HG02870 (cell line): ENCODE results near the gene TMEM123.

Experiments used
- ATAC-seq: cut with Tn5 transposase; IDR thresholded peaks from one replicate; pipeline ENCODE4 v1.9.1; 2021; ENCODE audit warnings: mild to moderate bottlenecking, moderate library complexity; ENCODE audit not compliant: unreplicated experiment

Gene TMEM123

DNA sequence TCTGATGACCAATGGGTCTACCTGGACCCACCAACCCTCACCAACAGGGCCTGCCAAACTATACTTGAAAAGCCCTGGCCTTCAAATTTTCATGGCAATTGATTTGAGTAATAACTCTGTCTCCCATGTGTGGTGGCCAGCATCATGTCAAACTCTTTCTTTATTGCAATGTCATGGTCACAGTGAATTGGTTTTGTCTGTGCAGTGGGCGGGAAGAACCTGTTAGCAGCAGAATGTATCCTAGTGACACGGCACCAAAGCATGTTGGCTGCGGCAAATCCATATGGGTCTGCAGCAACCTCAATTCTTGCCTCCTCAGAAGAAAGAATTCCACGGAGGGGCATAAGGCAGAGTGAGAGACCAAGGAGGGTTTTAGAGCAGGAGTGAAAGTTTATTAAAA is 19.6 kb upstream of the TMEM123 start:
- ATAC-seq: no peak

DNA sequence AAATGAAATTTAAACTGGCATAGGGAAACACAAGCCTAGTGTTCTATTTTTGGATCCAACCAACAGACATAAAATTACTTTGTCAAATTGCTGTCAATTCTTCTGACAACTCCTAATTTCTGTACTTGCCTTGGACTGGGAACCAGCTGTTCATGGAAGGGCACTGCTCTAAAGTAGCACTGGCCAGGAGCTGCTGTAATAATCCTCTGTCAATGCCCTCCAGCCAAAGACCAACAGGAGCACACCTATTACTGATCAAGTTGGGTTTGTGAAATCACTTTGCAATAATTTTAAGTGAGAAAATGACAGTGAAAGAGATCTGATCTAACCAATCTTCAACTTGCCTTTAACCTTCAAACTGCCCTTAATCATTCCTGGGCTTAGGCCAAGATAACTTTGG is 18.9 kb upstream of the TMEM123 start:
- ATAC-seq: no peak

GRCh38 chr11:102470251-102470650 is 17.7 kb upstream of the TMEM123 start:
- no peak for ATAC-seq

DNA sequence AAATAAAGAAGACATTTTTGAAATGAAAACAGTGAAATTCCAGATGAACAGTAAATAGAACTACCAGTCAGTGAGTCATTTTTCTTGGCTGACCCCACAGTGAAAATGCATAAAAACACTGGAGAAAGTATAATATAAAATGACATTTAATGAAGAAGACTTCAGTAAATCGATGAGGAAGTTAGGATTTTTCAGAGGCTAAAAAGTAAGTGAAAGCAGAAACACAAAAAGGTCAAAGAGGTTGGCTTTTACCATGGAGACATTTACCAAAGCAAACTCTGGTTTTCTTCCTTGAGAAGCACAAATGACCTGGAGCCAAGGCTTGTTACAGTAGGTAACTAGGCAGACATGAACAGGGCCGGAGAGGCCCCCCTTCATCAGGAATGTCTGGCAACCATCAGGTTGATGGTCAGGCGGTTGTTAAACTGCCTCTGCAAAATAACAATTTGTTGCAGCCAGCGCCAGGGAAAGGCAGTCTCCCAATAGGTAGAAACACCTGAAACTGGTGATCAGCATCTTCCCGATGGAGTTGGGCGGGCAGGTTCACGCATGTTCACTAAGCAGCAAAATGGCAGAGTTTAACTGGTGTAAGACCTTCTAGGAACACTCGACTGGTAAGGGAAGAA is 16.7 kb upstream of the TMEM123 start:
- ATAC-seq: no peak

DNA sequence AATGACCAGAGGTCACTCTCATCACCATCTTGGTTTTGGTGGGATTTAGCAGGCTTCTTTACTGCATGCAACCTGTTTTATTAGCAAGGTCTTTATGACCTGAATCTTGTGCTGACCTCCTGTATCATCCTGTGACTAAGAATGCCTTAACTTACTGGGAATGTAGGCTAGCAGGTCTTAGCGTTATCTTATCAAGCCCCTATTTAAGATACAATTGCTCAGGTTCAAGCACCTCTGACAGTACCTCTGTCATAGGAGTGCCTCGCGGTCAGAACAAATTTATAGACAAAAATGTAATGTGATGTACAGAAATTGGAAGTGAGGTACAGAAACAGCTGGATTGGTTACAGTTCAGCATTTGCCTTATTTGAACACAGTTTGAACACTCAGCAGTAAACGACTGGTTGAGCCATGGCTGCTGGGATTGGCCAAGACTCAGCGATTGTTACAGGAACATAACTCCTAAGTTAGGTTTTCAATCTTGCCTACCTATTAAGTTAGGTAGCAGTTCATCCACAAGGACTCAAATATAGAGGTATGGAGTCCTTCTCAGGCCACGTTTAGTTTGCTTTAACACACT is 16.1 kb upstream of the TMEM123 start:
- no peak for ATAC-seq

DNA sequence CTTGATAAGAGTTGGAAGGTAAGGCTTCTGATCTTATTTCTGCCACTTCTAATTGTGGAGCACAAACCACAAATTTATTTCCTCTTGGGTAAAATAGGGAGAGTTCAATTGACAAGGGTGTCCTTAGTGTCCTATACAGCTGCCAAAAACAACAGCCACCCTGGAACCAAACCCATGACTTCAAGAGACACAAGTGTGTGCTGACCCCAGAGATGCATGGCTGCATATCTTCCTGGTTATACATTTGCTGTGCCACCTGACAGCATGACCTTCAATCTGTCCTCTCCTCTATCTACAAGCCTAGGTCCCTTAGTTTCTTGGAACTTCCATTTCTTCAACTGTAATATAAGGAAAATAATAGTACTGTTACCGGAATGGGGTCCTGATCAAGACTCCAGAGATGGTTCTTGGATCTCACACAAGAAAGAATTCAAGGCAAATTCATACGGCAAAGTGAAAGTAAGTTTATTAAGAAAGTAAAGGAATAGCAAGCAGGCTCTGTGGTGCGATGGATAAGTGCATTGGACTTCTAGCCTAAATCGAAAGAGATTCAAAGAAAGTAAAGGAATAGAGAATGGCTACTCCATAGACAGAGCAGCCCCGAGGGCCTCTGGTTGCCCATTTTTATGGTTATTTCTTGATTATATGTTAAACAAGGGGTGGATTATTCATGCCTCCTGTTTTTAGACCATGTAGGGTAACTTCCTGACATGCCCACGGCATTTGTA is 15.5 kb upstream of the TMEM123 start:
- no peak for ATAC-seq

GRCh38 chr11:102467080-102467708 is 14.6 kb upstream of the TMEM123 start:
- no peak for ATAC-seq

DNA sequence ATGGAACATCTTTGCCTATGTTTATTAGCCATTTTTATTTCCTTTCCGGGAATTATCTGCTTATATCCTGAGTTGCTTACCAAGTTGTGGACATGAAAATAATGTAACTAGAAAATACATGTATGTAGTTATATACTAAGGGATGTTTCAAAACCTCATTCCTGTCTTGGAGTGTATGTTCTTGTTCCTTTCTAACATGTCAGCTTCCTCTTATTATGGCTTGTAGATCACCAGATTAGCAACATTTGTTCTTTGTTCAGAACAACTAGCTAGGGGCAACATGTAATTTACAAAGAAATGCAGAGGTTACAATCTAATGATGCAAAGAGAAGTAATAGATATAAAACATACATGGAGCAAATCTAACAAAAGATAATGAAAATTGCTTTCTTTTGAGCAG is 13.1 kb upstream of the TMEM123 start:
- ATAC-seq: no peak

GRCh38 chr11:102464859-102465500 is 12.4 kb upstream of the TMEM123 start:
- ATAC-seq: peak; percentile 55

- ATAC-seq: no peak
Measured at GRCh38 chr11:102464037-102464436, 11.5 kb upstream of the TMEM123 start.

GRCh38 chr11:102462610-102463009 is 10.0 kb upstream of the TMEM123 start:
- no peak for ATAC-seq

DNA sequence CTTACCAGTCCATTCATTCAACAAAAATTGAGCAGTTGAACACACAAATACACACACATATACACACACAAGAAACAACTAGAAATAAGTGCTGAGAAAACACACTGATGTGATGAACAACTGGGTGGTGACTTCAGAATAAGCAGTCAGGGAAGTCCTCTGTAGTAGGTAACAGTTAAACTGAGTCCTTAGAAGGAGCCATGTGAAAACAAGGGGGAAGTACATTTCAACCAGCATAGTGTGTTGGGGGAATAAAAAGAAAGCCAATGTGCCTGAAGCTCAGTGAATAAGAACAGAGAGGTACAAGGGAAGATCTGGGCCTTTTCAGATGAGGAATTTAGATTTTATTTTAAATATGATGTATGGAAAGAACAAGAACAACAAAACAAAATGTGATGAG is 6.8 kb upstream of the TMEM123 start:
- peak; percentile 42 for ATAC-seq

DNA sequence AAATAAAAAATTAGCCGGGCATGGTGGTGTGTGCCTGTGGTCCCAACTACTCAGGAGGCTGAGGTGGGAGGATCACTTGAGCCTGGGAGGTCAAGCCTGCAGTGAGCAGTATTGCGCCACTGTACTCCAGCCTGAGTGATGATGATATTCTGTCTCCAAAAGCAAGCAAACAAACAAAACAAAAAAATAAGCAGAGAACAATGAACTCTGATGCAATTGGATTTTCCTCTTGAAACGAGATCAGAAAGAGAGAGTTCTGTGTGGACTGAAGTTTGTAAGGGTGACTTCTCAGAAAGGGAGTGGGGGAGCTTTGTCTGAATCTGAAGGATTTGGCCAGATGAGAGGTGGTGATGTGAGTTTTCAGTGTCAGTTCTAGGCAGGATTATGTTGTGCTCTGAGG is 6.0 kb upstream of the TMEM123 start:
- no peak for ATAC-seq

DNA sequence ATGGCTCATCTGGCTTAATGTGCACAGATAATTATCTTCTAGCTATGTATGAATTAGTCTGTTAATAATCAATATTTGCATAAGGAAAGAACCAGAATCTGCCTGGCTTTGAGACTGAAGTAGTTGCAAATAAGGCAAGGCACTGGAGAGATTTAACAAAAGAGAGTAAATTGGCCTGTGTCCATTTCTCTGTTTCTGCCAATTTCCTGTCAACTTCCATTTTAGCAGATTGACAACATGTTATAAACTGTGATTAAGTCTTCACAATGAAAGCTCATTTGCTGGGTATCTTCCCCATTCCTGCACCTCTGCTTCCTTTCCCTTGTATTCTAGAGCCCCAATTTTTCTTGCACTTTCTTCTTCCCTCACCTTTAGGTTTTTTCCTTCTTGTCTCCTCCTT is 5.3 kb upstream of the TMEM123 start:
- ATAC-seq: no peak

DNA sequence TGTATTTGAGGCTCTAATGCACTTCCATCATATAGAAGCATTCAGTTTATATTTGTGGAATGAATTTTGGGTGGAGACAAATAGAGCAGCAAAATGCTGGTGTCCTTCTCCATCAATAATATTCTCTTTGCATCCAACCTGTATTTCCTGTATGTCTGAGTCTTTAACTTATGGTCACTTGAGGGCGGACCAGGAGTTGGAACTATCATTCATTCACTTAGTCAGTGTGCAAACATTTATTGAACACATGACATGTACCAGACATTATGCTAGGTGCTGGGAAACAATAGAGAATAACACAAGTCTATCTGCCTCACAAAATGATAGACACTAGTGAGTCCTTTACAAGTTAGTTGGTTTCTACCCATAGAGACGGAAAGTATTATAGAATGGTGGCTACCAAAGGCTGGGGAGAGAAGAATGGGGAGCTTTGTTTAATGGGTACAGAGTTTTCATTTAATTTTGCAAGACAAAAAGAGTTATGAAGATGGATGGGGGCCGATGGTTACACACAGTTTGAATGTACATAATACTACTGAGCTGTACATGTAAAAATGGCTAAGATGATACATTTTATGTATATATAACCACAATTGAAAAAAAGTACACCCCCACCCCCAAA is 4.6 kb upstream of the TMEM123 start:
- ATAC-seq: no peak

- ATAC-seq: no peak
Measured at GRCh38 chr11:102456381-102456780, 3.8 kb upstream of the TMEM123 start.

DNA sequence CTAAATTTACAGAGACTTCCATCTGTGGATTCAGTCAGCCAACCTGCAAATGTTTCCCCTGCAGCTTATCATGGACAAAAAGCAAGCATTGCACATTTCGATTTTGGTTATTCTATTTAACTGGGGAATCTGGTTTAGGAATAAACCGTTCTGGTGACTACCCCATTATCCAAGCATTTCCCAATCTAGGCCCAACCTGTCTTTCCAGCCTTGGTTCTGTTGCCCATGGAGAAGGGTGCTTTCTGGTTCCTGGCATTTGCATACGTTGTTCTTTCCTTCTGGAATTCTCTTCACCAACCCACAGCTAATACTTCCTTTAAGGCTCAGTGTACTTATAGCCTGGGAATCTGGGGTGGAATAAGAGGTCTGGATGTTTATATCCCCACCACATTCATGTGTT is 1.4 kb upstream of the TMEM123 start:
- no peak for ATAC-seq

DNA sequence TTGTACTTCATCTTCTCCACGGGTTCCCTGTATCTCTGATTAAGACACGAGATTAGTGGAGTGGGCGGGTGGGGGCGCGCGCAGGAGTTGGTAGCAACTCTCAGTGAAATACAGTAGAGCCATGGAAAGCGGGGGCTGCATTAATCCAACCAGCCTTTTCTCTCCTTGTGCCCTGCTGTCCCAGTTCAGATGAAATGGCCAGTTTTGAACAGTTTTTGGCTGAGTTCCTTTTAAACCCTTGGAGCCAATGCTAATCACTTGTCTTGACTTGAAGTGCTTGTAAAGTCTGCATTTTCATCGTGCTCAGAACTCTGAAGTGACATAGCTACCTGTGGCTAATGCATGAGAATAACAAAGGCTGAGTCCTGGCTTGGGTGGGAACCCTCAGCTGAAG is 734 bp upstream of the TMEM123 start:
- no peak for ATAC-seq

DNA sequence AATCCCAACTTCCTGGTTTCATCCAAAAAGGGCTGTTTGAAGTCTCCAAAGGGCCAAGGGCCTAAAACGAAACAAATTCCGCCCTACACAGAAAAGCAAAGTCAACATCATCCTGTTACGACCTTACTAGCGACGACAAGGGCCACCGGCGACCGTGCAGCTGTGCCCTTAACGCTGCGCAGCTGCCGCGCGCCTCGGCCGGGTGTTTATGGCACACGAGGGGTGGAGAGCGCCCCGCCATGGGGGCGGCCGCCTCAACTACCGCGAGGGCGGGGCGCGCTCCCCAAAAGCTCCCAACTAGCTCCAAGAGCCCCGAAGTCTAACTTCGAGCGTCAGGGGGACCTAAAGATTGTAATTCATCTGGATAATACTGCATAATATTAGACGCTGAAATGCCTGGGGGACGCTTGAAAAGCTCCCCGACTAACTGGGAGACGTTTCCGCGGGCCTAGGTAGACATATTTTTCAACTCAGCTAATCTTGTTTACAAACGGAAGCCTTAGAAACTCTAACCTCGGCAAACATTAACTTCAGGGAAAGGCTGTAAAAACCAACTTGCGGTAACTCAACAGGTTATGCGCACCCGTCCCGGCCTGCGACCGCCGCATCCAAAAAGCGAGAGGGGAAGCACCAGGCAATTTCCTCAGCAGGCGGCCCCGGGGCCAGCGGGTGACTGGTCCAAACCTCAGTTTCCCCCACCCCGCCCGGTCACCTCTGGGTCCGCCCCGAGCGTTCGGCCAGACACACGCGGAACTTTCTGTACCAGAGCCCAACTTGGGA is 694 bp downstream of the TMEM123 start:
- ATAC-seq: peak; percentile 51

- ATAC-seq: no peak
Measured at GRCh38 chr11:102451041-102451680, 1.4 kb downstream of the TMEM123 start.
